Trophoblast cell (in vitro differentiated cells and primary cell): ENCODE data around the gene PUM2.

ENCODE experiments used
- DNase-seq, 2 donors: peaks; one replicate each; pipeline ENCODE4 v3.0.0-alpha.2; 2016
- H2AFZ ChIP-seq: 2 replicates; pipeline ENCODE4 v1.6.1; 2013; ENCODE audit warnings: low read length, moderate library complexity, mild to moderate bottlenecking; ENCODE audit not compliant: insufficient read depth, poor library complexity
- H2AK5ac ChIP-seq: 2 replicates; pipeline ENCODE4 v1.6.1; 2013; ENCODE audit warnings: mild to moderate bottlenecking, low read length
- H2BK120ac ChIP-seq: 2 replicates; pipeline ENCODE4 v1.6.1; 2013; ENCODE audit warnings: low read length, mild to moderate bottlenecking, moderate library complexity; ENCODE audit not compliant: insufficient read depth, poor library complexity
- H2BK12ac ChIP-seq: 2 replicates; pipeline ENCODE4 v1.6.1; 2013; ENCODE audit warnings: mild to moderate bottlenecking, low read length, moderate library complexity
- H2BK5ac ChIP-seq: 2 replicates; pipeline ENCODE4 v1.6.1; 2013; ENCODE audit warnings: low read length, low read depth, moderate library complexity, mild to moderate bottlenecking; ENCODE audit not compliant: poor library complexity
- H3K14ac ChIP-seq: 2 replicates; pipeline ENCODE4 v1.6.1; 2013; ENCODE audit warnings: mild to moderate bottlenecking, low read length
- H3K18ac ChIP-seq: 2 replicates; pipeline ENCODE4 v1.6.1; 2013; ENCODE audit warnings: mild to moderate bottlenecking, low read length
- H3K23ac ChIP-seq: 2 replicates; pipeline ENCODE4 v1.6.1; 2013; ENCODE audit warnings: low read length
- H3K27ac ChIP-seq: 2 replicates; pipeline ENCODE4 v1.5.1; 2013; ENCODE audit warnings: low read depth, mild to moderate bottlenecking, inconsistent platforms, low read length, moderate library complexity
- H3K27me3 ChIP-seq: 2 replicates; pipeline ENCODE4 v1.6.1; 2013; ENCODE audit warnings: inconsistent platforms, mild to moderate bottlenecking, low read length, moderate library complexity; ENCODE audit not compliant: insufficient read depth
- H3K36me3 ChIP-seq, 2 experiments: 1 replicate in 1 of 2; 2 replicates in 1 of 2; pipeline ENCODE4 v1.6.1; 2013; ENCODE audit warnings: low read length in 2 of 2, mild to moderate bottlenecking in 2 of 2, moderate library complexity in 1 of 2; ENCODE audit not compliant: insufficient read depth in 2 of 2, control insufficient read depth in 1 of 2
- H3K4ac ChIP-seq: 2 replicates; pipeline ENCODE4 v1.6.1; 2013; ENCODE audit warnings: low read depth, mild to moderate bottlenecking, low read length, moderate library complexity
- H3K4me1 ChIP-seq, 2 experiments: 1 replicate in 1 of 2; 2 replicates in 1 of 2; pipeline ENCODE4 v1.6.1; 2013; ENCODE audit warnings: low read length in 2 of 2, mild to moderate bottlenecking in 2 of 2, moderate library complexity in 1 of 2; ENCODE audit not compliant: insufficient read depth in 2 of 2, control insufficient read depth in 1 of 2
- H3K4me2 ChIP-seq: 2 replicates; pipeline ENCODE4 v1.6.1; 2013; ENCODE audit warnings: inconsistent platforms, mild to moderate bottlenecking, low read length, moderate library complexity
- H3K4me3 ChIP-seq: 2 replicates; pipeline ENCODE4 v1.5.1; 2013; ENCODE audit warnings: mild to moderate bottlenecking, low read depth, low read length, inconsistent platforms
- H3K79me1 ChIP-seq: one replicate; pipeline ENCODE4 v1.6.1; 2013; ENCODE audit warnings: low read length
- H3K79me2 ChIP-seq: 2 replicates; pipeline ENCODE4 v1.6.1; 2013; ENCODE audit warnings: low read length, mild to moderate bottlenecking; ENCODE audit not compliant: control insufficient read depth, insufficient read depth, poor library complexity
- H3K9ac ChIP-seq: 2 replicates; pipeline ENCODE4 v1.6.1; 2013; ENCODE audit warnings: mild to moderate bottlenecking, low read length
- H3K9me3 ChIP-seq: 2 replicates; pipeline ENCODE4 v1.6.1; 2013; ENCODE audit warnings: low read depth, mild to moderate bottlenecking, control low read depth, inconsistent platforms, low read length; ENCODE audit not compliant: insufficient read depth
- H4K12ac ChIP-seq: 2 replicates; pipeline ENCODE4 v1.6.1; 2013; ENCODE audit warnings: low read depth, mild to moderate bottlenecking, low read length, moderate library complexity
- H4K8ac ChIP-seq: 2 replicates; pipeline ENCODE4 v1.6.1; 2013; ENCODE audit warnings: low read depth, mild to moderate bottlenecking, low read length, moderate library complexity
- H4K91ac ChIP-seq: one replicate; pipeline ENCODE4 v1.6.1; 2013; ENCODE audit warnings: low read depth, mild to moderate bottlenecking, low read length, moderate library complexity
- WGBS: extraction: QIAGEN DNeasy Blood & Tissue Kit; methylation state at CpG from one replicate; pipeline ENCODE4 v1.1.7; 2013; ENCODE audit warnings: missing lambda C conversion rate; ENCODE audit not compliant: insufficient read length, insufficient coverage; ENCODE audit errors: extremely low coverage; 5-methylcytosine and 5-hydroxymethylcytosine counted together

PUM2 gene

DNA sequence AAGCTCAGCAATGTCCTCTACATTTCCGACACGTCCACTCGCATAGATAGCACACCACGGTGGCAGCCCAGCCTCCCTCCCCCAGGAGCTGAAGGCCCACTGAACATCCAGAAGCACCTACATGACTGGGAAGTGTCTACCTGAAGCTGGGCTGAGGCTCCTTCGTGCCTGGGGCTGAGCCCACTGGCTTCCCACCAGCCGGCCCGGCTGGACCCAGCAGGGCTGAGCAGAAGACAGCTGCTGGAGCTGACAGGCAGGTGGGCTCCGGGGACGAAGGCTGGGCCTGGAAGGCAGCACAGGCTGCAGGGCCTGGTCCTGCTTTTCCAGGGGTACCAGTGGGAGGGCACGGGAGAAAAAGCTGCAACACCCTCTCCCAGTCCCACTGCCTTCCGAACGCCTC is 139.2 kb downstream of the PUM2 start:
- H3K23ac ChIP-seq: no peak overlapping the region
- H2AK5ac ChIP-seq: no peak overlapping the region
- H4K12ac ChIP-seq: no peak overlapping the region
- H3K4me3 ChIP-seq: no peak overlapping the region
- no peak overlapping the region for H3K9ac ChIP-seq
- H3K79me2 ChIP-seq: no peaks in the 10 kb centered on the region
- no peak overlapping the region for H3K4me2 ChIP-seq
- WGBS: no CpG with 5 or more reads among the region's 12 CpGs
- H3K27ac ChIP-seq: no peak overlapping the region
- no peak overlapping the region for H3K14ac ChIP-seq
- no peak overlapping the region for H2BK5ac ChIP-seq
- H3K27me3 ChIP-seq: peaks cover 2% of the 10 kb centered on the region
- peak overlapping the region; percentile 11 for H4K91ac ChIP-seq
- H3K79me1 ChIP-seq: peaks cover 19% of the 10 kb centered on the region
- no peak for DNase-seq
- no peak overlapping the region for H4K8ac ChIP-seq
- H2BK12ac ChIP-seq: peak overlapping the region; percentile 2
- H3K18ac ChIP-seq: no peak overlapping the region
- H3K4ac ChIP-seq: no peak overlapping the region
- H3K9me3 ChIP-seq: no peaks in the 10 kb centered on the region
- H2AFZ ChIP-seq: no peak overlapping the region
- peaks cover 21% of the 10 kb centered on the region in 2 experiments for H3K4me1 ChIP-seq
- peaks cover 1 to 8% of the 10 kb centered on the region in 2 experiments for H3K36me3 ChIP-seq
- no peak overlapping the region for H2BK120ac ChIP-seq

DNA sequence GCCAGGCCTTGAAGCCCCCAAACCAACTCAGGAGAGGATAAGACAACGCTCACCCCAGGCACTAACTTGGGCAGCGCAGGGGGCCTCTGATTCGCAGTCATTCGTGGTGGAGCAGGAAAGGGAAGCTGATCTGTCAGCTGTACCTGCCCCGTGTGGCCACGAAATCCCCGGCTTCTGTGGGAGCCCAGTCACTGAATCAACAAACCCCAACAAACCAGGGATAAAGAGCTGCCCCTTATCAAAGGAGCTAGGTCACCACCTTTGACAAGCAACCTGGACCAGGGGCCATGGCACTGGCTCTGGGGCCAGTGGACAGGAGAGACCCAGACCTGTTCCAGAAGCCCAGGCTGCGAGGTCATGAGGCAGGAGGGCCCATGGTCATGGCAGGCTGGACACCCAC is 140.2 kb downstream of the PUM2 start:
- Histone ChIP-seq H3K4ac (no peak overlapping the region), H4K8ac (no peak overlapping the region), H3K9me3 (no peaks in the 10 kb centered on the region), H2BK5ac (no peak overlapping the region), H3K23ac (no peak overlapping the region), H3K27me3 (peaks cover 2% of the 10 kb centered on the region), H3K4me2 (no peak overlapping the region), H3K79me1 (peaks cover 19% of the 10 kb centered on the region), H2BK12ac (no peak overlapping the region), H3K18ac (no peak overlapping the region), H4K91ac (no peak overlapping the region), H3K4me1 (peaks cover 21% of the 10 kb centered on the region in 2 experiments), H3K9ac (no peak overlapping the region), H2AFZ (no peak overlapping the region), H3K36me3 (peaks cover 1 to 4% of the 10 kb centered on the region in 2 experiments), H3K14ac (no peak overlapping the region), H3K79me2 (no peaks in the 10 kb centered on the region), H3K27ac (no peak overlapping the region), H2AK5ac (no peak overlapping the region), H2BK120ac (no peak overlapping the region), H3K4me3 (no peak overlapping the region), H4K12ac (no peak overlapping the region)
- no CpG with 5 or more reads among the region's 8 CpGs for WGBS
- no peak for DNase-seq

DNA sequence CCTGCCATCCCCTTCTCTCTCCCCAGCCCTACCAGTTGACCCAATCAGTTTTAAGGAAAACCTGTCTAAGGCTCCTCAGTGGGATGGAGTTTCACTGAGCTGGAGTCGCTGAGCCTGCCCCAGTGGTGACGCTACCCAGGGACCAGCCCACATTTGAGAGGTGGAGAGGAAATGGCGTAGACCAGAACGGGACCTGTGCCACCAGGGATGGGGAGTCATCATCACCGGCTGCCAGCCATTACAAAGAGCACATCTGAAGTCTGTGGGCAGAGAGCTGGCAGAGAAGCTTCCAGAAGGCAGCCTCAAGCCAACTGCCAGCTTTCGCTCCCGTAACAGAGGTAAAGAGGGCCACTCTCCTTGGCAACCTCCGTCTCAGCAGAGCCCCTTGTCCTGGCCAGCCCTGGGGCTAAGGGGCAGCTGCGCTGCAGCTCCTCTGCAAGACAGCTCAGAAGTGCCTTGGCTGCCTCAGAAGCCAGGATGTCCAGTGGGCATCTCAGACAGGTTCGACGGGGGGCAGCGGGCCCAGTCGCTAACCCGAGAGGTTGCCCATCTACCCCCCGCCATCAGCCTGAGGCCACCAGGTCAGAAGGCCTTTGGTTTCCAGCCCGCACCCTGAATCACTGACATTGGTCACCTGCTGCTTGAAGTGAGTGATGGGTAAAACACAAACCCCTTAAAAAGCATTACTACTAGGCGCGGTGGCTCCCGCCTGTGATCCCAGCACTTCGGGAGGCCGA is 141.1 kb downstream of the PUM2 start:
- H3K18ac ChIP-seq: no peak overlapping the region
- H3K4me3 ChIP-seq: no peak overlapping the region
- no peak overlapping the region for H3K9ac ChIP-seq
- no peak overlapping the region for H2BK5ac ChIP-seq
- no peak overlapping the region for H4K12ac ChIP-seq
- no peak overlapping the region for H2BK12ac ChIP-seq
- H3K79me1 ChIP-seq: peaks cover 19% of the 10 kb centered on the region
- H3K36me3 ChIP-seq: peaks cover 4 to 6% of the 10 kb centered on the region in 2 experiments
- no peak overlapping the region for H3K14ac ChIP-seq
- no peak overlapping the region for H3K4ac ChIP-seq
- no peaks in the 10 kb centered on the region for H3K79me2 ChIP-seq
- peaks cover 2% of the 10 kb centered on the region for H3K27me3 ChIP-seq
- no peak overlapping the region for H4K8ac ChIP-seq
- no peak overlapping the region for H4K91ac ChIP-seq
- H3K27ac ChIP-seq: no peak overlapping the region
- H2AK5ac ChIP-seq: no peak overlapping the region
- no peak overlapping the region for H3K4me2 ChIP-seq
- WGBS: no CpG with 5 or more reads among the region's 21 CpGs
- no peak for DNase-seq
- H2BK120ac ChIP-seq: no peak overlapping the region
- H2AFZ ChIP-seq: no peak overlapping the region
- H3K23ac ChIP-seq: no peak overlapping the region
- H3K4me1 ChIP-seq: peaks cover 21% of the 10 kb centered on the region in 2 experiments
- no peaks in the 10 kb centered on the region for H3K9me3 ChIP-seq

DNA sequence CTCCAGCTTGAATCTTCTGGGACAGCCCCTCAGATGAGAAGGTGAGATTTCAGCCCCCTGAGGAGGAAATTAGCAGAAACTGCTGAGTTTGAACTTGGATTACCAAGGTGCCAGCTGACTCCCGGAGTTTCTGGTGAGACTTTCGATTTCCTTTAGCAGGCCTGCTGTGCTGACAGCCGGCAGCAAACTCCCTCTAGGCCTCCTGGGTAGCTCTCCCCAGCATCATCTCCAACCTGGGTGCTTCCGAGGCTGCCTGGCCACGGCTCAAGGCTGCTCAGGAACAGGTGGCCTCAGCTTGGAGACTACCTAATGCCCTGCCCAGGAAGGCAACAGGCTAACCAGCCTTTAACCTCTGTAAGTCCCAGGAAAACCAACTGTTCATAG is 142.2 kb downstream of the PUM2 start:
- peak in 1 of 2 donors; percentile 13 for DNase-seq
- H2BK120ac ChIP-seq: no peak overlapping the region
- H3K79me2 ChIP-seq: no peaks in the 10 kb centered on the region
- peaks cover 2% of the 10 kb centered on the region for H3K27me3 ChIP-seq
- no peak overlapping the region for H2AK5ac ChIP-seq
- peaks cover 10 to 13% of the 10 kb centered on the region in 2 experiments for H3K36me3 ChIP-seq
- no peak overlapping the region for H3K9ac ChIP-seq
- H4K8ac ChIP-seq: no peak overlapping the region
- no peak overlapping the region for H3K4me3 ChIP-seq
- H4K91ac ChIP-seq: no peak overlapping the region
- H2BK5ac ChIP-seq: no peak overlapping the region
- no CpG with 5 or more reads among the region's 5 CpGs for WGBS
- H3K14ac ChIP-seq: no peak overlapping the region
- no peak overlapping the region for H3K27ac ChIP-seq
- no peak overlapping the region for H4K12ac ChIP-seq
- H2AFZ ChIP-seq: no peak overlapping the region
- no peaks in the 10 kb centered on the region for H3K9me3 ChIP-seq
- peaks cover 15% of the 10 kb centered on the region for H3K79me1 ChIP-seq
- no peak overlapping the region for H2BK12ac ChIP-seq
- no peak overlapping the region for H3K4ac ChIP-seq
- H3K18ac ChIP-seq: no peak overlapping the region
- no peak overlapping the region for H3K4me2 ChIP-seq
- H3K23ac ChIP-seq: no peak overlapping the region
- H3K4me1 ChIP-seq: peaks cover 17 to 18% of the 10 kb centered on the region in 2 experiments
